ENCODE measurements around the gene MPC1L. TPM values are rescaled to one million over a fixed set of nuclear protein-coding genes. Genes with fewer than 3 reads are reported as not detected.

Gene MPC1L
- total RNA-seq, 1 experiment from 2014 or later, result not detected

- H3K27ac Mint-ChIP-seq (ENCODE audit: unreplicated experiment), result no peak overlapping the region
- H3K4me3 Mint-ChIP-seq (ENCODE audit: unreplicated experiment), result no peak overlapping the region
- H3K36me3 ChIP-seq (ENCODE audit: control insufficient read depth, insufficient read depth, low read length), result no peaks in the 10 kb centered on the region; the same call in 1 of the 2 replicates
- no peak overlapping the region for H3K4me3 ChIP-seq (ENCODE audit: low read depth, low read length)
- H3K36me3 Mint-ChIP-seq (ENCODE audit: insufficient read depth, unreplicated experiment), result peaks cover 5% of the 10 kb centered on the region
- H3K4me1 ChIP-seq, result no peaks in the 10 kb centered on the region
- H3K9me3 Mint-ChIP-seq (ENCODE audit: unreplicated experiment), result no peaks in the 10 kb centered on the region
- no peaks in the 10 kb centered on the region for H3K9me3 ChIP-seq
- TF ChIP-seq CTCF (IDR thresholded peaks at IDR 0.05; ENCODE audit: insufficient read depth in 1 of 2, low read depth in 1 of 2, low read length in 1 of 2, severe bottlenecking in 1 of 2, unreplicated experiment in 1 of 2), result no peak
- no peaks in the 10 kb centered on the region for H3K27me3 Mint-ChIP-seq (ENCODE audit: insufficient read depth, unreplicated experiment)
- ChIA-PET POLR2A (no interaction called here), CTCF (no interaction called here)
- no peaks in the 10 kb centered on the region for H3K4me1 Mint-ChIP-seq (ENCODE audit: low read depth, unreplicated experiment)
- no peak for DNase-seq
- no TSS peak for BruUV-seq (replicated peaks)
- intact Hi-C loops (cut with micrococcal nuclease; ENCODE audit: unreplicated experiment), result no loop called here
- no peaks in the 10 kb centered on the region for H3K27me3 ChIP-seq (replicated peaks; ENCODE audit: control insufficient read depth, insufficient read depth, low read length)
Measured at GRCh38 chrX:40625294-40625693, 2.1 kb downstream of the MPC1L start.

GRCh38 chrX:40628506-40628905 is 5.3 kb downstream of the MPC1L start:
- no peaks in the 10 kb centered on the region for H3K9me3 ChIP-seq
- ChIA-PET CTCF (no interaction called here), POLR2A (no interaction called here)
- BruUV-seq (replicated peaks), result no TSS peak
- no peak for DNase-seq
- Mint-ChIP-seq H3K4me1 (ENCODE audit: low read depth, unreplicated experiment) (no peaks in the 10 kb centered on the region), H3K27me3 (ENCODE audit: insufficient read depth, unreplicated experiment) (no peaks in the 10 kb centered on the region), H3K27ac (ENCODE audit: unreplicated experiment) (no peak overlapping the region), H3K36me3 (ENCODE audit: insufficient read depth, unreplicated experiment) (peaks cover 19% of the 10 kb centered on the region), H3K9me3 (ENCODE audit: unreplicated experiment) (no peaks in the 10 kb centered on the region), H3K4me3 (ENCODE audit: unreplicated experiment) (no peak overlapping the region)
- no peak for TF ChIP-seq CTCF (IDR thresholded peaks at IDR 0.05; ENCODE audit: insufficient read depth in 1 of 2, low read depth in 1 of 2, low read length in 1 of 2, severe bottlenecking in 1 of 2, unreplicated experiment in 1 of 2)
- peaks cover 1% of the 10 kb centered on the region; the same call in 1 of the 2 replicates for H3K36me3 ChIP-seq (ENCODE audit: control insufficient read depth, insufficient read depth, low read length)
- intact Hi-C loops (cut with micrococcal nuclease; ENCODE audit: unreplicated experiment), result no loop called here
- no peak overlapping the region for H3K4me3 ChIP-seq (ENCODE audit: low read depth, low read length)
- no peaks in the 10 kb centered on the region for H3K27me3 ChIP-seq (replicated peaks; ENCODE audit: control insufficient read depth, insufficient read depth, low read length)
- H3K4me1 ChIP-seq, result no peaks in the 10 kb centered on the region

- POLR2A ChIA-PET, result no interaction called here
- Mint-ChIP-seq H3K4me1 (ENCODE audit: low read depth, unreplicated experiment) (no peaks in the 10 kb centered on the region), H3K4me3 (ENCODE audit: unreplicated experiment) (no peak overlapping the region), H3K27ac (ENCODE audit: unreplicated experiment) (no peak overlapping the region), H3K36me3 (ENCODE audit: insufficient read depth, unreplicated experiment) (peaks cover 38% of the 10 kb centered on the region), H3K27me3 (ENCODE audit: insufficient read depth, unreplicated experiment) (no peaks in the 10 kb centered on the region), H3K9me3 (ENCODE audit: unreplicated experiment) (no peaks in the 10 kb centered on the region)
- no peak for DNase-seq
- intact Hi-C loops (cut with micrococcal nuclease; ENCODE audit: unreplicated experiment), result loop anchor here (5.0 kb wide), 1 partner anchor 90 kb away; no protein-coding TSS in a partner anchor
- CTCF ChIA-PET, result no interaction called here
- H3K36me3 ChIP-seq (ENCODE audit: control insufficient read depth, insufficient read depth, low read length), result peaks cover 1% of the 10 kb centered on the region; the same call in 1 of the 2 replicates
- H3K4me1 ChIP-seq, result no peaks in the 10 kb centered on the region
- H3K27me3 ChIP-seq (replicated peaks; ENCODE audit: control insufficient read depth, insufficient read depth, low read length), result no peaks in the 10 kb centered on the region
- TF ChIP-seq CTCF (IDR thresholded peaks at IDR 0.05; ENCODE audit: insufficient read depth in 1 of 2, low read depth in 1 of 2, low read length in 1 of 2, severe bottlenecking in 1 of 2, unreplicated experiment in 1 of 2), result no peak
- no peak overlapping the region for H3K4me3 ChIP-seq (ENCODE audit: low read depth, low read length)
- no TSS peak for BruUV-seq (replicated peaks)
- H3K9me3 ChIP-seq, result no peaks in the 10 kb centered on the region
Measured at GRCh38 chrX:40632199-40632598, 9.0 kb downstream of the MPC1L start.

Measured in Caco-2 (cell line).